ENCODE data around the gene STRIP2. TPM values are rescaled to one million over a fixed set of nuclear protein-coding genes. Genes with fewer than 3 reads are reported as not detected.
A peak's percentile ranks its signal among the peaks of the same experiment; 100 is the strongest.

STRIP2 gene, protein sequence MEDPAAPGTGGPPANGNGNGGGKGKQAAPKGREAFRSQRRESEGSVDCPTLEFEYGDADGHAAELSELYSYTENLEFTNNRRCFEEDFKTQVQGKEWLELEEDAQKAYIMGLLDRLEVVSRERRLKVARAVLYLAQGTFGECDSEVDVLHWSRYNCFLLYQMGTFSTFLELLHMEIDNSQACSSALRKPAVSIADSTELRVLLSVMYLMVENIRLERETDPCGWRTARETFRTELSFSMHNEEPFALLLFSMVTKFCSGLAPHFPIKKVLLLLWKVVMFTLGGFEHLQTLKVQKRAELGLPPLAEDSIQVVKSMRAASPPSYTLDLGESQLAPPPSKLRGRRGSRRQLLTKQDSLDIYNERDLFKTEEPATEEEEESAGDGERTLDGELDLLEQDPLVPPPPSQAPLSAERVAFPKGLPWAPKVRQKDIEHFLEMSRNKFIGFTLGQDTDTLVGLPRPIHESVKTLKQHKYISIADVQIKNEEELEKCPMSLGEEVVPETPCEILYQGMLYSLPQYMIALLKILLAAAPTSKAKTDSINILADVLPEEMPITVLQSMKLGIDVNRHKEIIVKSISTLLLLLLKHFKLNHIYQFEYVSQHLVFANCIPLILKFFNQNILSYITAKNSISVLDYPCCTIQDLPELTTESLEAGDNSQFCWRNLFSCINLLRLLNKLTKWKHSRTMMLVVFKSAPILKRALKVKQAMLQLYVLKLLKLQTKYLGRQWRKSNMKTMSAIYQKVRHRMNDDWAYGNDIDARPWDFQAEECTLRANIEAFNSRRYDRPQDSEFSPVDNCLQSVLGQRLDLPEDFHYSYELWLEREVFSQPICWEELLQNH
- total RNA-seq, result 10 to 100 TPM; 11.7 to 15.8 TPM
- 6.1 TPM for polyA plus RNA-seq (2013, experiment 1 of 2)
- 4.4 TPM for polyA plus RNA-seq (2013, experiment 2 of 2)
- long read RNA-seq, experiment 1, partial matches to known transcripts, result 1 of 4 reads
- long read RNA-seq, experiment 1, other reads (novel, unspliced or antisense), result 3 of 4 reads
- long read RNA-seq, experiment 2, full-length matches to known transcripts, result 6 of 16 reads
- long read RNA-seq, experiment 2, partial matches to known transcripts, result 3 of 16 reads
- long read RNA-seq, experiment 2, other reads (novel, unspliced or antisense), result 7 of 16 reads
- long read RNA-seq, experiment 3, full-length matches to known transcripts, result 14 of 32 reads
- long read RNA-seq, experiment 3, partial matches to known transcripts, result 8 of 32 reads
- long read RNA-seq, experiment 3, other reads (novel, unspliced or antisense), result 10 of 32 reads
- long read RNA-seq, experiment 4, result 0 reads

- H3K27ac ChIP-seq (ENCODE audit: low read depth, low read length), result peak within 1 kb of the TSS; percentile 34
- H3K4me1 ChIP-seq (ENCODE audit: control insufficient read depth, insufficient read depth, low read length), result peaks cover 9% of the 10 kb centered on the region
- peak; percentile 66 for TF ChIP-seq CTCF (conservative IDR thresholded peaks at IDR 0.05)
- 0% methylated on average over 37 to 75 of the region's 75 CpGs for whole genome bisulfite sequencing, 2 experiments (ENCODE audit: insufficient coverage in 1 of 2, insufficient read length in 1 of 2)
- Mint-ChIP-seq H3K27ac (peak within 1 kb of the TSS; percentile 97), H3K27me3 (ENCODE audit: insufficient read depth) (no peaks in the 10 kb centered on the region), H3K4me1 (peaks cover 27% of the 10 kb centered on the region), H3K36me3 (ENCODE audit: low read depth) (peaks cover 2% of the 10 kb centered on the region), H3K4me3 (peak within 1 kb of the TSS; percentile 84), H3K9me3 (no peaks in the 10 kb centered on the region)
- H3K9me3 ChIP-seq (ENCODE audit: control insufficient read depth, low read length), result no peaks in the 10 kb centered on the region
- peak within 1 kb of the TSS; percentile 75 for H3K9ac ChIP-seq (ENCODE audit: extremely low read depth, low read length, poor library complexity, severe bottlenecking)
- DNase-seq, result peak; percentile 99
- peak within 1 kb of the TSS; percentile 92 for H3K4me3 ChIP-seq (ENCODE audit: low read length)
- no peaks in the 10 kb centered on the region for H3K36me3 ChIP-seq (ENCODE audit: control insufficient read depth, insufficient read depth, low read length)
- H3K27me3 ChIP-seq (ENCODE audit: control insufficient read depth, insufficient read depth, low read length, poor library complexity, severe bottlenecking), result no peaks in the 10 kb centered on the region
Observed at GRCh38 chr7:129433847-129434674, at the start of gene STRIP2. Gene STRIP2, plus strand, starts transcription at chr7:129434432. Its CDS starts 41 bp downstream, at chr7:129434473.

DNA sequence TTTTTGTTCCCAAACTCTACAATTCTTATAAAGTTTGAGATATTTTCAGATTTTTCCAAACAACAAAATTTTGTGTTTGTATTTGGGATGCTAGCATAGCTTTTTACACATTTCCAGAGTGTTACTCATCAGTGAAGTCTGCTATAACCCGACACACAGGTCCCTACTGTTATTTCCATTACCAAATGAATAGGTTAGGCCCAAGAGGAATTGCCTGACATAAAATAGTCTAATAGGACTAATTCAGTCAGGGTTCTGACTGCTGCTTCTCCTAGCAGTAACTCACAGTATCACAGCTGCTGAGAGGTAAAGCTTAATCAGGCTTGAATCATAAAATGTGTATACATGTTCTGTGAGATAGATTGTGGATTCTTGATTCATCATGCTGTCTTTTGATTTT, 49.1 kb upstream of the STRIP2 start:
- Histone ChIP-seq H3K27me3 (ENCODE audit: control insufficient read depth, insufficient read depth, low read length, poor library complexity, severe bottlenecking) (no peaks in the 10 kb centered on the region), H3K9me3 (ENCODE audit: control insufficient read depth, low read length) (no peaks in the 10 kb centered on the region), H3K4me3 (ENCODE audit: low read length) (no peak overlapping the region), H3K36me3 (ENCODE audit: control insufficient read depth, insufficient read depth, low read length) (no peaks in the 10 kb centered on the region), H3K9ac (ENCODE audit: extremely low read depth, low read length, poor library complexity, severe bottlenecking) (no peak overlapping the region), H3K4me1 (ENCODE audit: control insufficient read depth, insufficient read depth, low read length) (no peaks in the 10 kb centered on the region), H3K27ac (ENCODE audit: low read depth, low read length) (no peak overlapping the region)
- WGBS, 2 experiments (ENCODE audit: insufficient coverage in 1 of 2, insufficient read length in 1 of 2), result 71% methylated on average over 1 of the region's 1 CpG; no CpG with 5 or more reads in 1 of the 2 experiments
- H3K27me3 Mint-ChIP-seq (ENCODE audit: insufficient read depth), result no peaks in the 10 kb centered on the region
- H3K4me3 Mint-ChIP-seq, result no peak overlapping the region
- DNase-seq, result no peak
- no peak for TF ChIP-seq CTCF (conservative IDR thresholded peaks at IDR 0.05)
- no peak overlapping the region for H3K27ac Mint-ChIP-seq
- H3K9me3 Mint-ChIP-seq, result no peaks in the 10 kb centered on the region
- H3K36me3 Mint-ChIP-seq (ENCODE audit: low read depth), result peaks cover 7% of the 10 kb centered on the region
- H3K4me1 Mint-ChIP-seq, result peaks cover 24% of the 10 kb centered on the region

Data from endodermal cell (in vitro differentiated cells).